GM12878 (cell line): Measurements from ENCODE around the gene ZNF416. TPM values are rescaled to one million over a fixed set of nuclear protein-coding genes. Genes with fewer than 3 reads are reported as not detected.
A peak's percentile ranks its signal among the peaks of the same experiment; 100 is the strongest.

Experiments used
- ATAC-seq: fragments of 200-7000 bp; cut with Tn5 transposase; 3 replicates; pipeline ENCODE4 v1.9.1; 2020; ENCODE audit warnings: mild to moderate bottlenecking, moderate library complexity
- BruUV-seq: library from RNA; stranded (reverse); fragments of 400-500 nt; replicated peaks from 2 replicates; lab custom pipeline; 2021; lab: Mats Ljungman, UMichigan
- CTCF ChIA-PET: fragments of 300-600 bp; sonication (Branson Sonifier 250); formaldehyde crosslinking; extraction: SDS; loops from one replicate; lab custom pipeline; 2021; ENCODE audit warnings: inconsistent platforms; lab: Yijun Ruan, JAX
- POLR2A ChIA-PET: fragments of 350-600 bp; formaldehyde crosslinking; extraction: SDS; loops from one replicate; lab custom pipeline; 2021; ENCODE audit warnings: inconsistent platforms; lab: Charles Lee
- RAD21 ChIA-PET: fragments of 300-600 bp; sonication (Branson Sonifier 250); formaldehyde crosslinking; loops from one replicate; lab custom pipeline; 2023; ENCODE audit warnings: antibody characterized with exemption; ENCODE audit not compliant: unreplicated experiment; lab: Charles Lee
- SMC1A ChIA-PET: fragments of 300-600 bp; sonication (Branson Sonifier 250); formaldehyde crosslinking; loops from one replicate; lab custom pipeline; 2023; ENCODE audit not compliant: unreplicated experiment, uncharacterized antibody; lab: Charles Lee
- DNase-seq: peaks from one replicate; pipeline ENCODE4 v3.0.0-alpha.2; 2011; ENCODE audit warnings: low read depth, low spot score
- FAIRE-seq: peaks from 3 replicates; lab custom pipeline; 2011; peaks lifted over from hg19 to GRCh38; lab: Jason Lieb, UNC
- H2AFZ ChIP-seq: 2 replicates; pipeline ENCODE4 v1.6.0; 2011; ENCODE audit warnings: low read depth, low read length, control low read depth; ENCODE audit not compliant: control insufficient read depth
- H3K27ac ChIP-seq: 2 replicates; pipeline ENCODE4 v1.5.1; 2011; ENCODE audit warnings: control low read depth; ENCODE audit not compliant: control insufficient read depth, insufficient read depth
- H3K27me3 ChIP-seq, 2 experiments: replicated peaks in 1 of 2; 2 replicates each; pipeline versions ENCODE4 v1.6.0 to v1.6.1; 2011; ENCODE audit warnings: low read length in 1 of 2; ENCODE audit not compliant: control insufficient read depth in 2 of 2, insufficient read depth in 2 of 2
- H3K36me3 ChIP-seq, 2 experiments: 2 replicates each; pipeline ENCODE4 v1.5.1; 2011; ENCODE audit warnings: low read length in 1 of 2; ENCODE audit not compliant: control insufficient read depth in 2 of 2, insufficient read depth in 2 of 2
- H3K4me1 ChIP-seq: 2 replicates; pipeline ENCODE4 v1.6.1; 2011; ENCODE audit warnings: mild to moderate bottlenecking, low read length, moderate library complexity, mixed read lengths; ENCODE audit not compliant: control insufficient read depth, insufficient read depth
- H3K4me2 ChIP-seq: 2 replicates; pipeline ENCODE4 v1.6.0; 2011; ENCODE audit warnings: control low read depth; ENCODE audit not compliant: control insufficient read depth, insufficient read depth
- H3K4me3 ChIP-seq: fragments of 200-600 bp; sonication (generic); 2 replicates; pipeline ENCODE4 v1.5.1; 2016
- H3K79me2 ChIP-seq: 2 replicates; pipeline ENCODE4 v1.6.0; 2011; ENCODE audit warnings: low read length; ENCODE audit not compliant: control insufficient read depth, insufficient read depth
- H3K9ac ChIP-seq: 2 replicates; pipeline ENCODE4 v1.8.0; 2011; ENCODE audit warnings: low read length, control low read depth, mixed read lengths; ENCODE audit not compliant: control insufficient read depth, insufficient read depth
- H3K9me3 ChIP-seq: replicated peaks from 3 replicates; pipeline ENCODE4 v1.5.1; 2011; ENCODE audit warnings: mild to moderate bottlenecking, low read length; ENCODE audit not compliant: control insufficient read depth, insufficient read depth
- H4K20me1 ChIP-seq: 2 replicates; pipeline ENCODE4 v1.6.0; 2011; ENCODE audit not compliant: control insufficient read depth, insufficient read depth
- CEBPB ChIP-seq, 2 experiments: fragments of 150-350 bp in 1 of 2; IDR thresholded peaks; 2 replicates each; pipeline ENCODE4 v1.6.1; 2012 to 2014; ENCODE audit warnings: low read depth in 2 of 2, low read length in 2 of 2, borderline replicate concordance in 1 of 2, inconsistent platforms in 1 of 2
- CHD4 ChIP-seq: fragments of 200-600 bp; sonication (generic); IDR thresholded peaks from 2 replicates; pipeline ENCODE4 v1.6.1; 2016; ENCODE audit warnings: mild to moderate bottlenecking
- MYC ChIP-seq: IDR thresholded peaks from 2 replicates; pipeline ENCODE4 v1.6.1; 2011; ENCODE audit warnings: mild to moderate bottlenecking, low read length, moderate library complexity, inconsistent platforms; ENCODE audit not compliant: insufficient read depth, insufficient replicate concordance, insufficient read length, severe bottlenecking
- POLR2AphosphoS2 ChIP-seq: IDR thresholded peaks from 2 replicates; pipeline ENCODE4 v1.6.1; 2011; ENCODE audit warnings: low read depth, mild to moderate bottlenecking, low read length, improper control_type of control experiment, moderate library complexity
- SIX5 ChIP-seq: IDR thresholded peaks from 2 replicates; pipeline ENCODE4 v1.6.1; 2011; ENCODE audit warnings: mild to moderate bottlenecking, low read depth, low read length, moderate library complexity; ENCODE audit not compliant: severe bottlenecking
- ZBED1 ChIP-seq: IDR thresholded peaks from 2 replicates; pipeline ENCODE4 v1.6.1; 2016; ENCODE audit warnings: borderline replicate concordance
- ZNF274 ChIP-seq: IDR thresholded peaks from one replicate; pipeline ENCODE4 v1.8.0; 2011; ENCODE audit not compliant: insufficient read length, insufficient read depth
- ZSCAN29 ChIP-seq: fragments of 450-650 bp; IDR thresholded peaks from 2 replicates; pipeline ENCODE4 v1.6.1; 2017; ENCODE audit warnings: mild to moderate bottlenecking, moderate library complexity
- WGBS: methylation state at CpG from one replicate; pipeline ENCODE4 v1.1.6; 2016; ENCODE audit warnings: low lambda C conversion rate; ENCODE audit not compliant: insufficient replicate concordance, insufficient coverage; ENCODE audit errors: missing lambda C conversion rate; 5-methylcytosine and 5-hydroxymethylcytosine counted together
- in situ Hi-C: fragments of 300-500 bp; cut with MboI; formaldehyde crosslinking; loops from 9 replicates; pipeline ENCODE4 v1.14.3; 2018; ENCODE audit warnings: mixed read lengths
- intact Hi-C: fragments of 100-400 bp; cut with micrococcal nuclease; formaldehyde crosslinking; loops from one replicate; pipeline ENCODE4 v1.14.2; 2022; ENCODE audit not compliant: unreplicated experiment
- polyA plus RNA-seq, 11 experiments: library from polyadenylated mRNA; depleted of rRNA in 4 of 11; unstranded in 6 of 11; stranded (reverse) in 5 of 11; fragments of >200 nt; fragmentation: Nextera tagmentation in 4 of 11; fragmentation: Illumina TruSeq in 1 of 11; extraction: Ambion mirVana in 4 of 11; extraction: Trizol in 1 of 11; gene quantifications; 1 replicate in 1 of 11; 2 replicates in 10 of 11; pipeline versions ENCODE4 v1.2.1 to v1.2.3, GENCODE V29; 2011 to 2016; ENCODE audit warnings: inconsistent platforms in 2 of 11, missing spikeins in 2 of 11, low read depth in 1 of 11
- total RNA-seq, 4 experiments: library from RNA; depleted of rRNA in 3 of 4; stranded (reverse); fragments of >200 nt in 3 of 4; fragmentation: Illumina TruSeq in 1 of 4; extraction: Trizol in 1 of 4; gene quantifications; 2 replicates each; pipeline versions ENCODE4 v1.2.1 to v1.2.3, GENCODE V29; 2013 to 2021
- TF ChIP-seq, protein P1 (sequence below): fragments of 150-350 bp; IDR thresholded peaks from 2 replicates; pipeline ENCODE4 v1.6.1; 2016; ENCODE audit warnings: low read depth, low read length
- TF ChIP-seq, protein P2 (sequence below): IDR thresholded peaks from 2 replicates; pipeline ENCODE4 v1.6.1; 2012; ENCODE audit warnings: low read depth, low read length, improper control_type of control experiment

ZNF416 gene
- total and polyA plus RNA-seq, 10 of the 15 experiments (the other 5 are each of a cell fraction or from before 2014, with no cell fraction given): 1.2 to 5.4 (median 4.7) TPM

DNA sequence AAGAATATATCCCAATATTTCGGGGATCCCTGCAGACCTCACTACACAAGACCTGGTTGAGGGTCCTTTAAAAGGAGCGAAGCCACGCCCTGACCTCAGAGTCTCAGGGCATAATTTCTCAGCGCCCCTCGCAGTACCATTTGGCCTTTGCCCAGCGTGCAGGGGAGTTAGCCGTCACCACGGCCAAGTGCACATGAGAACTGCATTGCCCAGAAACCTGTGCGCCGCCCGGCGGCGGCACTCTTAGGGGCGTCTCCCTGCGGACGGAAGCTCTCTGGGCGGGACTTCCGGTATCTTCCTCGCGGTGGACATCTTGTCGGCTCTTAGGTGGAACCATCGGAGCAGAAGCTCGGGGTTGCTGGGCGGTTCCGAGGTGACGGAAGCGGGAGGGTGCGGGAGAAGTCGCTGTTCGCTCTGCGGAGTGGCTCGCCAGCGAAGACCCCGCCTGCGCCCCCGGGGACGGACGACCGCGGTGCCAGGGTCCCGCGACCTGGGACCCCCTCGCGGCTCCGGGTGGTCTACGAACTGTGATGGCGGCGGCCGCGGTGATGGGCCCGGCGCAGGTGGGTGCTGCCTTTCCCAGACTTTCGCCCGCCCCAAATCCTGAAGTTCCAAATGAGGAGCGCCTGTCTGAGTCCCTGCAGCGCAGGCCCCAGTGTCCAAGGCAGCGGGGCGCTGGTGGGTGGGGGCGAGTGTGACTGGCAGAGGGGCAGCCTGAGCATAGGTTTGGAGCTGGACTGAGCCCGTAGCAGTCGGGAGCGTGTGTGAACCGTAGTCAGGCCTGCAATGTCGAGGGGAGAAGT is 35.4 kb upstream of the ZNF416 start, which contains the start of gene ZNF134 (continued):
- TF ChIP-seq, protein P1, sequence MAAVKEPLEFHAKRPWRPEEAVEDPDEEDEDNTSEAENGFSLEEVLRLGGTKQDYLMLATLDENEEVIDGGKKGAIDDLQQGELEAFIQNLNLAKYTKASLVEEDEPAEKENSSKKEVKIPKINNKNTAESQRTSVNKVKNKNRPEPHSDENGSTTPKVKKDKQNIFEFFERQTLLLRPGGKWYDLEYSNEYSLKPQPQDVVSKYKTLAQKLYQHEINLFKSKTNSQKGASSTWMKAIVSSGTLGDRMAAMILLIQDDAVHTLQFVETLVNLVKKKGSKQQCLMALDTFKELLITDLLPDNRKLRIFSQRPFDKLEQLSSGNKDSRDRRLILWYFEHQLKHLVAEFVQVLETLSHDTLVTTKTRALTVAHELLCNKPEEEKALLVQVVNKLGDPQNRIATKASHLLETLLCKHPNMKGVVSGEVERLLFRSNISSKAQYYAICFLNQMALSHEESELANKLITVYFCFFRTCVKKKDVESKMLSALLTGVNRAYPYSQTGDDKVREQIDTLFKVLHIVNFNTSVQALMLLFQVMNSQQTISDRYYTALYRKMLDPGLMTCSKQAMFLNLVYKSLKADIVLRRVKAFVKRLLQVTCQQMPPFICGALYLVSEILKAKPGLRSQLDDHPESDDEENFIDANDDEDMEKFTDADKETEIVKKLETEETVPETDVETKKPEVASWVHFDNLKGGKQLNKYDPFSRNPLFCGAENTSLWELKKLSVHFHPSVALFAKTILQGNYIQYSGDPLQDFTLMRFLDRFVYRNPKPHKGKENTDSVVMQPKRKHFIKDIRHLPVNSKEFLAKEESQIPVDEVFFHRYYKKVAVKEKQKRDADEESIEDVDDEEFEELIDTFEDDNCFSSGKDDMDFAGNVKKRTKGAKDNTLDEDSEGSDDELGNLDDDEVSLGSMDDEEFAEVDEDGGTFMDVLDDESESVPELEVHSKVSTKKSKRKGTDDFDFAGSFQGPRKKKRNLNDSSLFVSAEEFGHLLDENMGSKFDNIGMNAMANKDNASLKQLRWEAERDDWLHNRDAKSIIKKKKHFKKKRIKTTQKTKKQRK: 0 out of 2 replicates have a peak, but pooled peaks have one; percentile 28
- peak; percentile 83 for TF ChIP-seq SIX5

DNA sequence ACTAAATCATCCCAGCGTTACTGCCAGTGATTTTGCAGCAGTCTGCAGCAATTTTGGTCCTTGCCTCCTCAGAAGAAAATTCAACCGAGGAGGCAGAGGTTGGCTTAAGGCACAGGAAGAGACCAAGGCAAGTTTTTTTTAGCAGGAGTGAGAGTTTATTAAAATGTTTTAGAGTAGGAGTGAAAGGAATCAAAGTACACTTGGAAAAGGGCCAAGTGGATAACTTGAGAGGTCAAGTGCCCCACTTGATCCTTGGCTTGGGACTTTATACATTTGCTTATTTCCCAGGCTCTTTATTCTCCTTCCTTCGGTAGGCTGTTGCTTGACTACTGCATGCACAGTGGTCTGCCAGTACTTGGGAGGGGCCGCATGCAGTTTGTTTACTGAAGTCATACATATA is 32.4 kb upstream of the ZNF416 start:
- no peak for FAIRE-seq
- Histone ChIP-seq H3K27ac (no peak overlapping the region), H3K9me3 (peaks cover 36% of the 10 kb centered on the region), H3K36me3 (peaks cover 0 to 5% of the 10 kb centered on the region in 2 experiments; a peak in 3 of 4 replicates), H3K9ac (no peak overlapping the region), H3K27me3 (no peaks in the 10 kb centered on the region), H3K4me3 (no peak overlapping the region), H4K20me1 (no peaks in the 10 kb centered on the region), H3K4me1 (no peaks in the 10 kb centered on the region), H2AFZ (no peak overlapping the region), H3K79me2 (peaks cover 14% of the 10 kb centered on the region), H3K4me2 (no peak overlapping the region)
- TF ChIP-seq CEBPB (IDR thresholded peaks at IDR 0.05; ENCODE audit: borderline replicate concordance in 1 of 2, low read depth in 2 of 2, low read length in 2 of 2) (no peak), ZSCAN29 (no peak), MYC (no peak), ZNF274 (no peak), ZBED1 (no peak), POLR2AphosphoS2 (no peak), CHD4 (no peak)
- TF ChIP-seq, protein P2, sequence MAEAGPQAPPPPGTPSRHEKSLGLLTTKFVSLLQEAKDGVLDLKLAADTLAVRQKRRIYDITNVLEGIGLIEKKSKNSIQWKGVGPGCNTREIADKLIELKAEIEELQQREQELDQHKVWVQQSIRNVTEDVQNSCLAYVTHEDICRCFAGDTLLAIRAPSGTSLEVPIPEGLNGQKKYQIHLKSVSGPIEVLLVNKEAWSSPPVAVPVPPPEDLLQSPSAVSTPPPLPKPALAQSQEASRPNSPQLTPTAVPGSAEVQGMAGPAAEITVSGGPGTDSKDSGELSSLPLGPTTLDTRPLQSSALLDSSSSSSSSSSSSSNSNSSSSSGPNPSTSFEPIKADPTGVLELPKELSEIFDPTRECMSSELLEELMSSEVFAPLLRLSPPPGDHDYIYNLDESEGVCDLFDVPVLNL: no peak
- no peak for ATAC-seq
- 96% methylated on average over 4 of the region's 4 CpGs for WGBS
- intact Hi-C loops (no loop called here), in situ Hi-C loops (no loop called here)
- DNase-seq: no peak
- no TSS peak for BruUV-seq
- ChIA-PET POLR2A (no interaction called here), RAD21 (no interaction called here), CTCF (interaction anchor here (0.6 to 0.9 kb wide), 2 partner anchors 10 to 102 kb away, joined by 3 read pairs; no protein-coding TSS in a partner anchor), SMC1A (no interaction called here)
